Adrenal gland (tissue), 12 donors: ENCODE results near the gene A1BG. TPM values are rescaled to one million over a fixed set of nuclear protein-coding genes. Genes with fewer than 3 reads are reported as not detected.

Experiments
- DNase-seq, 7 donors: peaks; one replicate each; pipeline ENCODE4 v3.0.0-alpha.2; 2019 to 2020
- H3K27ac ChIP-seq, 5 donors: fragments of 200-600 bp; sonication (generic) in 4 of 5; 1 replicate in 3 of 5; 2 replicates in 2 of 5; pipeline versions ENCODE4 v1.5.1 to v1.8.0; 2016 to 2020; ENCODE audit warnings: mild to moderate bottlenecking in 1 of 5
- H3K27me3 ChIP-seq: fragments of 200-600 bp; 2 replicates; pipeline ENCODE4 v1.8.0; 2021
- H3K36me3 ChIP-seq, 2 donors: fragments of 200-600 bp; replicated peaks in 1 of 2; 1 replicate in 1 of 2; 2 replicates in 1 of 2; pipeline versions ENCODE4 v1.5.1 to v1.8.0; 2018 to 2022
- H3K4me1 ChIP-seq, 2 donors: fragments of 200-600 bp; replicated peaks in 1 of 2; 1 replicate in 1 of 2; 2 replicates in 1 of 2; pipeline versions ENCODE4 v1.5.1 to v1.8.0; 2018 to 2021
- H3K4me3 ChIP-seq, 4 donors: fragments of 200-600 bp; sonication (generic) in 3 of 4; one replicate each; pipeline ENCODE4 v1.5.1; 2016 to 2018
- H3K9me3 ChIP-seq, 3 donors: fragments of 200-600 bp; sonication (generic) in 1 of 3; replicated peaks in 1 of 3; 1 replicate in 2 of 3; 2 replicates in 1 of 3; pipeline versions ENCODE4 v1.5.1 to v1.8.0; 2016 to 2021
- POLR2A ChIP-seq, 2 donors: fragments of 450-650 bp; IDR thresholded peaks; one replicate each; pipeline ENCODE4 v1.6.1; 2017; ENCODE audit warnings: antibody characterized with exemption in 2 of 2, mild to moderate bottlenecking in 2 of 2, moderate library complexity in 1 of 2
- WGBS, 4 donors: extraction: QIAGEN DNeasy Blood & Tissue Kit in 2 of 4; methylation state at CpG; one replicate each; pipeline versions ENCODE4 v1.1.5 to v1.1.7; 2013 to 2017; 5-methylcytosine and 5-hydroxymethylcytosine counted together
- intact Hi-C, 2 donors: fragments of 100-400 bp; cut with DNase I; formaldehyde crosslinking; loops; one replicate each; pipeline versions ENCODE4 v1.14.1 to v1.15.0; 2022 to 2023
- polyA plus RNA-seq, 3 donors: library from polyadenylated mRNA; stranded (reverse); fragments of 200-250 nt in 2 of 3; fragments of 350-450 nt in 1 of 3; fragmentation: Illumina TruSeq in 1 of 3; extraction: RNeasy Lipid Tissue Mini Kit (QIAGEN cat#74804) in 1 of 3; gene quantifications; one replicate each; pipeline ENCODE4 v1.2.3, GENCODE V29; 2013 to 2014
- total RNA-seq, 9 donors: library from RNA; depleted of rRNA in 4 of 9; stranded (reverse); fragments of >200 nt in 4 of 9; fragments of 120-200 nt in 1 of 9; fragmentation: NEBNext Ultra II Directional in 1 of 9; extraction: Animal tissue kit (Norgen Biotek cat#: 25700) in 1 of 9; gene quantifications; one replicate each; pipeline versions ENCODE4 v1.1.0 to v1.2.4, GENCODE V29; 2013 to 2023
- TF ChIP-seq, protein P1 (sequence below), 6 experiments: fragments of 450-650 bp in 4 of 6; fragments of 200-600 bp in 2 of 6; sonication (generic) in 1 of 6; IDR thresholded peaks; 1 replicate in 5 of 6; 2 replicates in 1 of 6; pipeline versions ENCODE4 v1.5.1 to v1.8.0; 2016 to 2021; ENCODE audit warnings: antibody characterized with exemption in 6 of 6, mild to moderate bottlenecking in 2 of 6, moderate library complexity in 1 of 6
- donor health status: healthy with polysubstance abuse.
- donor health status: Bipolar disorder and iron deficiency.
- donor health status: DM: yes; HTN: yes; CAD: no.
- donor health status: DM: no; HTN: no; CAD: no.
- donor health status: DM: no; HTN: no; CAD: no.
- donor health status: DM: yes; HTN: yes; CAD: no.

Gene A1BG
- total and polyA plus RNA-seq, 12 donors, result 0.39 to 41.3 (median 6.6) TPM; not detected in 1

DNA sequence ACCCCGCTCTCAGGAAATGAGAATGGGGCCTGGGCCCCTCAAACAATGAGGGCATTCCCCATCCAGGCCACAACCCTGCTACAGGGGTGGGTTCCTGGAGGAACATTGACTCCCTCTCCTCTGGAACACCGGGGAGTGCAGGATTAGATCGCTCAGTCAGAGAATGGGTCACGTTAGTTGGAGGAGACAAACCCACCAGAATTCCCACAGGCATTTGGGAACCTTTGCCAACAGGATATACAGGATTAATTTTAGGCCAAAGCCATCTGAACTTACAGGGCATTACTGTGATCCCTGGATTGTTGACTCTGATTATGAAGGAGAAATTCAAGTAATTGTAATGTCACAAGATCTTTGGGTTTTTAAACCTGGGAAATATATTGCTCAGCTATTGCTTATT, 45.6 kb downstream of the A1BG start:
- no peak for DNase-seq
- Histone ChIP-seq H3K9me3 (no peaks in the 10 kb centered on the region), H3K27me3 (no peaks in the 10 kb centered on the region), H3K27ac (no peak overlapping the region), H3K4me1 (peaks cover 4 to 13% of the 10 kb centered on the region in 2 donors), H3K4me3 (no peak overlapping the region), H3K36me3 (peaks cover 0 to 29% of the 10 kb centered on the region in 2 donors)
- WGBS, 4 donors, result 94 to 98% (median 95%) methylated on average over 4 of the region's 4 CpGs
- intact Hi-C loops, result no loop called here
- TF ChIP-seq POLR2A (IDR thresholded peaks at IDR 0.05), result no peak
- TF ChIP-seq, protein P1, sequence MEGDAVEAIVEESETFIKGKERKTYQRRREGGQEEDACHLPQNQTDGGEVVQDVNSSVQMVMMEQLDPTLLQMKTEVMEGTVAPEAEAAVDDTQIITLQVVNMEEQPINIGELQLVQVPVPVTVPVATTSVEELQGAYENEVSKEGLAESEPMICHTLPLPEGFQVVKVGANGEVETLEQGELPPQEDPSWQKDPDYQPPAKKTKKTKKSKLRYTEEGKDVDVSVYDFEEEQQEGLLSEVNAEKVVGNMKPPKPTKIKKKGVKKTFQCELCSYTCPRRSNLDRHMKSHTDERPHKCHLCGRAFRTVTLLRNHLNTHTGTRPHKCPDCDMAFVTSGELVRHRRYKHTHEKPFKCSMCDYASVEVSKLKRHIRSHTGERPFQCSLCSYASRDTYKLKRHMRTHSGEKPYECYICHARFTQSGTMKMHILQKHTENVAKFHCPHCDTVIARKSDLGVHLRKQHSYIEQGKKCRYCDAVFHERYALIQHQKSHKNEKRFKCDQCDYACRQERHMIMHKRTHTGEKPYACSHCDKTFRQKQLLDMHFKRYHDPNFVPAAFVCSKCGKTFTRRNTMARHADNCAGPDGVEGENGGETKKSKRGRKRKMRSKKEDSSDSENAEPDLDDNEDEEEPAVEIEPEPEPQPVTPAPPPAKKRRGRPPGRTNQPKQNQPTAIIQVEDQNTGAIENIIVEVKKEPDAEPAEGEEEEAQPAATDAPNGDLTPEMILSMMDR (IDR thresholded peaks at IDR 0.05), result no peak

- DNase-seq, result no peak
- H3K27ac ChIP-seq, result peak overlapping the region in 4 of 5 donors; percentile 76 to 98 (median 87)
- peaks cover 4 to 13% of the 10 kb centered on the region in 2 donors for H3K4me1 ChIP-seq
- H3K9me3 ChIP-seq, result no peaks in the 10 kb centered on the region
- WGBS, 4 donors, result 62 to 69% (median 67%) methylated on average over 12 of the region's 12 CpGs
- H3K27me3 ChIP-seq, result no peaks in the 10 kb centered on the region
- peaks cover 0 to 19% of the 10 kb centered on the region in 2 donors for H3K36me3 ChIP-seq
- peak overlapping the region; percentile 26 to 89 (median 80) for H3K4me3 ChIP-seq
- TF ChIP-seq, protein P1 (IDR thresholded peaks at IDR 0.05), result no peak
- TF ChIP-seq POLR2A (IDR thresholded peaks at IDR 0.05), result no peak
- intact Hi-C loops, result no loop called here
Measured at GRCh38 chr19:58305932-58306323, 47.4 kb downstream of the A1BG start.

DNA sequence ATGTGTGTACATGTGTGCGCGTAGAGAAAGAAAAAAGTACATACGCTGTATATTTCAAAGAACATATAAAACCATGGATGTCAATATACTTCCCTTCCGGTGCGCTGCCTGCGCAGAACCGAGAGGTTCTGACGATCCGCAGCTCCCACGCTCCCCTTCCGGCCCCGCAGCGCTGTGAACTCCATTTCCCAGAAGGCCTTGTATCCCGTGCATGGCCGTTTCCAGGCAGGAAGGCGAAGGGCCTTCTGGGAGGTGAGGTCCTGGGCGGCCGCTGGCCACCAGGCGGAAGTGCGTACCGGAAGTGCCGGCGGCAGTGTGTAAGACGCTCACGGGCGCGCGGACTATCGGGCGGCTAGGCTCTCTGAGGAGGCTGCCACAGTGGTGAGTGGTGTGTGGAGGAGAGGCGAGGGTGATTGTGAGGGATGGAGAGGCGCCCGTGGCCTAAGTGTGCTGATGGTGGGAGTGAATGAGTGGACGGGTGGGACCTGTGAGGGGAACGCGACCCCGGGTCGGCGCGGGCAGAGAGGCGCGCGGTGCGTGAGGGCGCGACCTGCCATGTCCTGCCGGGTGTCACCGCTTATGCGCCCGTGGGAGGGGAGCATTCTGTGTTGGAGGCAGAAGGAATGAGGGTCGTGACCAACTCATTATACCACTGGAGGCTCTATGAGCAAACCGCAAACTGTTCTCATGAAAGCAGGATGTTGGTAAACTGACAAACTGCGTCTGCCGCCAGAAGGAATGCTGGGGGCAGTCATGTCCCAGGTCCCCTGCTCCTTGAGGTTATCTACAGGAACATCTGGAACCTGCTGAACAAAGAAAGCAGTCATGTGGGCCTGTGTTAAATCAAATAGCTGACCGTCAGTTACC, 48.0 kb downstream of the A1BG start, which contains the start of gene ERVK3-1:
ERVK3-1 (plus strand) TSS at position 313 of the 867 bp plus-strand sequence. CDS start 6,792 bp downstream, outside the sequence.
- no peaks in the 10 kb centered on the region for H3K9me3 ChIP-seq
- H3K4me3 ChIP-seq, result peak within 1 kb of the TSS; percentile 26 to 89 (median 80)
- H3K4me1 ChIP-seq, result peaks cover 4 to 13% of the 10 kb centered on the region in 2 donors
- TF ChIP-seq POLR2A (IDR thresholded peaks at IDR 0.05), result peak; percentile 76 to 88
- TF ChIP-seq, protein P1 (IDR thresholded peaks at IDR 0.05), result peak in 5 of 6 experiments; percentile 30 to 59 (median 49)
- peak; percentile 94 to 99 (median 98) for DNase-seq
- peaks cover 0 to 19% of the 10 kb centered on the region in 2 donors for H3K36me3 ChIP-seq
- intact Hi-C loops, result no loop called here
- 0 to 1% (median 1%) methylated on average over 44 to 55 of the region's 55 CpGs for WGBS, 4 donors
- H3K27ac ChIP-seq, result peak within 1 kb of the TSS; percentile 35 to 98 (median 82)
- no peaks in the 10 kb centered on the region for H3K27me3 ChIP-seq

DNA sequence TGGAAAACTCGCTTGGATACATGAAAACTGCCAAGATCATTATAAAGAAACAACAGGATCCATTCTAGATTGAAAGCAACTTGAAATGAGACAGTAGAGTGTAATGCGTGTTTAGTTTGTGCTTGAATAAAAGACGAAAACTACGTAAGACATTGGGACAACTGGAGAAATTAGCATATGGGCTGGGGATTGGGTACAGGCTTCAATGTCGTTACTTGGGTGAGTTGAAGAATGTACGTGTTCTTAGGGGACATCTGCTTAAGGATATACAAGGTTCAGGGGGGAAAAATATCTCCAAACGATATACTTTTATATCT, 48.6 kb downstream of the A1BG start:
- intact Hi-C loops, result no loop called here
- Histone ChIP-seq H3K27ac (peak overlapping the region; percentile 35 to 98 (median 82)), H3K9me3 (no peaks in the 10 kb centered on the region), H3K4me1 (peaks cover 4 to 13% of the 10 kb centered on the region in 2 donors), H3K27me3 (no peaks in the 10 kb centered on the region), H3K36me3 (peaks cover 0 to 19% of the 10 kb centered on the region in 2 donors), H3K4me3 (peak overlapping the region in 1 of 4 donors; percentile 83)
- no peak for DNase-seq
- no peak for TF ChIP-seq POLR2A (IDR thresholded peaks at IDR 0.05)
- TF ChIP-seq, protein P1 (IDR thresholded peaks at IDR 0.05), result no peak
- 13 to 23% (median 16%) methylated on average over 7 of the region's 7 CpGs for WGBS, 4 donors
